Astrocyte of the cerebellum (primary cell): ENCODE data around the gene NHEJ1.
A peak's percentile ranks its signal among the peaks of the same experiment; 100 is the strongest.

Experiments
- DNase-seq: peaks from one replicate; pipeline ENCODE4 v3.0.0-alpha.2; 2011; ENCODE audit warnings: low read depth
- H3K4me3 ChIP-seq: 2 replicates; pipeline ENCODE4 v1.5.1; 2011; ENCODE audit warnings: mild to moderate bottlenecking, low read depth, low read length, moderate library complexity
- in situ Hi-C: cut with HindIII; loops from 2 replicates; pipeline ENCODE4 v1.10.0; 2017; ENCODE audit warnings: low sequenced_read_pairs
- TF ChIP-seq, protein P1 (sequence below): IDR thresholded peaks from 2 replicates; pipeline ENCODE4 v1.5.1; 2012; ENCODE audit warnings: low read length, low read depth, moderate library complexity, mild to moderate bottlenecking; ENCODE audit errors: missing control alignments

NHEJ1 gene

DNA sequence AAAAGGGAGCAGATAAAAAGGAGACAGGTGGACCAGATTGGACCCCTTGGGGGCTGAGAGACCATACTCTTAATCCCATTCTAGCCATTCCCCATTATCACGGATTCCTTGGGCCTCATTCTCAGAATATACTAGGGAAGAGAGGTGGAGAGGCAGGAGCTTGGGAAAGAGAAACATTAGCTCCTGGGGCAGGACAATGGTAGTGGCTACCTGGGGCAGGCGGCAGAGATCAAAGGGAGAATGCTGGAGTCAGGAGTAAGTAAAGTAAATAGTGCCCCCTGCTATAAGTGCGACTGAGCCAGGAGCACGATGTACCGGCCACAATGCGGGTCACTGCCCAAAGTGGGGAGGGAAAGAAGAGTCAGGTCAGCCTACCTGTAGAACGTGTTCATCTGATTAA lies 79.5 kb downstream of the NHEJ1 start:
- DNase-seq: no peak
- no peak overlapping the region for H3K4me3 ChIP-seq
- in situ Hi-C loops: no loop called here
- TF ChIP-seq, protein P1, sequence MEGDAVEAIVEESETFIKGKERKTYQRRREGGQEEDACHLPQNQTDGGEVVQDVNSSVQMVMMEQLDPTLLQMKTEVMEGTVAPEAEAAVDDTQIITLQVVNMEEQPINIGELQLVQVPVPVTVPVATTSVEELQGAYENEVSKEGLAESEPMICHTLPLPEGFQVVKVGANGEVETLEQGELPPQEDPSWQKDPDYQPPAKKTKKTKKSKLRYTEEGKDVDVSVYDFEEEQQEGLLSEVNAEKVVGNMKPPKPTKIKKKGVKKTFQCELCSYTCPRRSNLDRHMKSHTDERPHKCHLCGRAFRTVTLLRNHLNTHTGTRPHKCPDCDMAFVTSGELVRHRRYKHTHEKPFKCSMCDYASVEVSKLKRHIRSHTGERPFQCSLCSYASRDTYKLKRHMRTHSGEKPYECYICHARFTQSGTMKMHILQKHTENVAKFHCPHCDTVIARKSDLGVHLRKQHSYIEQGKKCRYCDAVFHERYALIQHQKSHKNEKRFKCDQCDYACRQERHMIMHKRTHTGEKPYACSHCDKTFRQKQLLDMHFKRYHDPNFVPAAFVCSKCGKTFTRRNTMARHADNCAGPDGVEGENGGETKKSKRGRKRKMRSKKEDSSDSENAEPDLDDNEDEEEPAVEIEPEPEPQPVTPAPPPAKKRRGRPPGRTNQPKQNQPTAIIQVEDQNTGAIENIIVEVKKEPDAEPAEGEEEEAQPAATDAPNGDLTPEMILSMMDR: no peak

DNA sequence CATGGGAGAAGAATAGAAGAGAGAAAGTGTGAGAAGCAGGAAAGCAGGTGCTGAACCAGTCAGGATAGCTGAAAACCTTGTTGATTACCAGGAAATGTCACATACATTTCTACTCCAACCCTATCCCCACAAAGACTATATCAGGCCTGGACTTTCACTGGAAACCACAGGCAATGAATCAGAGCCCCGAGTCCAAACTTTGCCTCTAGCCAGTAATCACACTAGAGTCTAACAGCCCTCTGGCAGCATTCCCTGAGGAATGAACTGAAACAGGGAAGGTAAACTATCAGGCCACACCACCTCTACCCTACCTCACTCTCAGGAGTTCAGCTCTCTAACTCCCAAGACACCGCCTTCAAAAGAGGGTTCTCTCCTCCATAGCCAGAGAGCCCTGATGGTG lies 81.2 kb downstream of the NHEJ1 start:
- TF ChIP-seq, protein P1: no peak
- DNase-seq: no peak
- no peak overlapping the region for H3K4me3 ChIP-seq
- in situ Hi-C loops: no loop called here

DNA sequence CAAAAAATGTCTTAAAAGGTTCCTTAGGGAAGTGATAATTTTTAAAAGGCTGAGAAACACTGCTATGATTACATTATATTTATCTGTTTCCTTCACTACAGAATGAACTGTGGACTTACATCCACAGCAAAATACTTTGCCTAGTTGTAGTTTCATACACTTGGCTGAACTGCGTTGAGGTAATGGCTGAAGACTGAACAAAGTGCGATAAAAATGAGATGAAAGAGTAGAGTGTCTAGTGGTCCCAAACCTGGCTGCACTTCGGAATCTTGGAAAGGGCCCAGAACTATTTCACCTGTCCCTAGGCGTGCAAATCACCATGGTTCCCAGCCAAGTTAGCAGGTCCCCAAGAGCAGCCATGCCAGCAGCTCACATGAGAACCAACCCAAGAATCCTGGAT lies 81.7 kb downstream of the NHEJ1 start:
- no peak for DNase-seq
- no peak overlapping the region for H3K4me3 ChIP-seq
- in situ Hi-C loops: no loop called here
- TF ChIP-seq, protein P1: no peak

DNA sequence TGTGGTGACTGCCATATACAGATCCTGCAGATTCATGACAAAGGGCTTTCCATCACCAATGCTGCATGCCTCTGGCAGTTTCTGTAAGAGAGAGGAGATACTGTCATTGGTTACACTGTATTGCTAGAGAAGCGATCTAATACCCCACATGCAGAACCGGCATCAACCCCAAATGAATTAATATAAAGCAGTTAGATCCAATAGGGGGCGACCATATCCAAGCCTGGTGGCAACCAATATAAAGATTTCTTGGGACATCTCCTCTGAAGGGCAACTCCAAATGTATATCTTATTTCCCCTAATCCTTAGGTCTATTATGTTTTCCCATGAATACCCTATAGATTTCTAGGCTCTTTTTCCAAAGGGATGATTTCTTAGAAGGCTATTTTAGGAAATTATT lies 82.5 kb downstream of the NHEJ1 start:
- TF ChIP-seq, protein P1: no peak
- in situ Hi-C loops: no loop called here
- no peak overlapping the region for H3K4me3 ChIP-seq
- DNase-seq: no peak

DNA sequence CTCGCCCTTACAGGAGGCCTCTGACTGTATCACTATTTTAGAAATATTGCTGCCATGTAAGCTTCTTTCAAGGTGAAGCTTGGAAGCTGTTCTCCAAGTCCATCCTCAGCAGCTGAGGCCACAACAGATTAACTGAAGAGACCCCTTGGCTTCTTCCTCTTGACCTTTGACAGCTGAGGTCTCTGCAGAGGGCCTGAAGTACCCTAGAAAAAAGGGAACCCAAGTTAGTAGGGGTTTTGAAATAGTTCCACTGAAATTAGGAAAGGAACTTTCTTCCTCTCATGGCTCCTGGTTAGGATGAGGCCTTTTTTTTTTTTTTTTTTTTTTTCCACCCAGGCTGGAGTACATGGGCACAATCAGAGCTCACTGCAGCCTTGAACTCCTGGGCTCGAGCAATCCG lies 84.4 kb downstream of the NHEJ1 start:
- TF ChIP-seq, protein P1: no peak
- no peak for DNase-seq
- in situ Hi-C loops: no loop called here
- no peak overlapping the region for H3K4me3 ChIP-seq

DNA sequence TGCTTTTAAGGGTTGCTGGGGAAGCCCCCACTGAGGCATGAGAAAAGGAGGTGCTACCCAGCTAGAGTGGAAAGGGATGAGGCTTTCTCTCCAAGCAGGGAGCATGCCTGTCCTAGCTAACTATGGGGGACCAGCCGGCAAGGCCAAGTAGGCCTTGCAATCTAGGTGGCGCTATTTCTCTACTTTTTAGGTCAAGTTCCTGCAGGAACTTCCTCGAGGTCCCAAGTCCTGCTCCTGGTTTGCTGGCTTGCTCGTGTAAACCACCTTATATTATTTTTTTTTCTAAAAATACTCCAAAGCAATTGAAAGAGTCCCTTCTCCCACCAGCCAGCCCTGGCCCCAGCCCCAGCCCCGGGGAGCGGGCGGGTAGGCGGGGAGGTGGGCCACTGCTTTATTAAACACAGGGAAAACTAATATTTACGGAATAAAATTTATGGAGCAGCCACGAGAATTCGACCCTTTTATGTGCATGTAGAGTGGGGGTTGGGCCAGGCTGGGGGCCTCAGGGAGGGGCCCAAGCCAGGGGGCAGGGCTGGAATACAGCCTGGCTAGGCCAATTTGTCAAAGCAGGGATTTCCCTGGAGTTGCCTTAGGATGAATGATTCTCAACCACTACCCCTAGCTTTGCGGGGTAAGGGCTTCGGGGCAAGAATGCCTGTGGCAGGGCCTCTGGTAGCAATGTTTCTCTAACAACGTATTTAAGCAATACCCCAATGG lies 87.0 kb downstream of the NHEJ1 start:
- DNase-seq: peak; percentile 29
- in situ Hi-C loops: no loop called here
- no peak overlapping the region for H3K4me3 ChIP-seq
- TF ChIP-seq, protein P1: peak; percentile 67

DNA sequence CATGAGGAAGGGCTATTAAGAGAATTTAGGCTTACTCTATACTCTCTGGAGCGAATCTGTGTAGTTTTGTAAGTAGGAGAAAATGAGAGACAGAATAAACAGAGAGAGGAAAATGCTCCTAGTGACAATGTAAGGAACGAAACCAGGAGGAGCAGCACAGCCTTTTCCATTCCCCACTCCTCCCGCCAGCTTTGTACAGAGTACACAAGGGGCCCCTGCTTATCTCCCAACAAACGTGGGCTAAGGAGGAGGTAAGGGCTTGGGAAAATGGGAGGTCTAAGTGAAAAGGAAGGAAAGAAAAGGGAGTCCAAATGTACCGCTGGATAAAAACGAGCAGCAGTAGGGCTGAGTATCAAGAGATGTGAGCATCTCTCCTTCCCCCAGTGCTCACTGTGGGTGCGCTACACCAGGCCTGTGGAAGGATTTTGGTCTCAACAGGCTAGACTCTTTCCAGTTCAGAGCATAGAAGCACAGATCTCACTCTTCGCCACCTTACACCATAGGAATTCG lies 87.8 kb downstream of the NHEJ1 start:
- H3K4me3 ChIP-seq: no peak overlapping the region
- in situ Hi-C loops: no loop called here
- TF ChIP-seq, protein P1: no peak

More for the DNA sequence above, 87.8 kb downstream of the NHEJ1 start:
- DNase-seq: no peak
